ENCODE results near the gene SELENON.

DNA sequence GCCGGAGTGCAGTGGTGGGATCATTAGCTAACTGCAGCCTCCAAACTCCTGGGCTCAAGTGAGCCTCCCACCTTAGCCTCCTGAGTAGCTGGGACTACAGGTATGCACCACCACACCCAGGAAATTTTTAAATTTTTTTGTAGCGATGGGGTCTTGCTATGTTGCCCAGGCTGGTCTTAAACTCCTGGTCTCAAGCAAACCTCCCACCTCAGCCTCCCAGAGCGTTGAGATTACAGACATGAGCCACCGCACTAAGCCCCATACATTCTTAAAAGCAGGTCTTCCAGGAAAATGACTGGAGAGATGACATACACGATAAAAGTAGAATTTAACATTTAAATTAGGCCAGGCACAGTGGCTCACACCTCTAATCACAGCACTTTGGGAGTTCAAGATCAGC is 33.2 kb downstream of the SELENON start:
- TF ChIP-seq, protein P1, sequence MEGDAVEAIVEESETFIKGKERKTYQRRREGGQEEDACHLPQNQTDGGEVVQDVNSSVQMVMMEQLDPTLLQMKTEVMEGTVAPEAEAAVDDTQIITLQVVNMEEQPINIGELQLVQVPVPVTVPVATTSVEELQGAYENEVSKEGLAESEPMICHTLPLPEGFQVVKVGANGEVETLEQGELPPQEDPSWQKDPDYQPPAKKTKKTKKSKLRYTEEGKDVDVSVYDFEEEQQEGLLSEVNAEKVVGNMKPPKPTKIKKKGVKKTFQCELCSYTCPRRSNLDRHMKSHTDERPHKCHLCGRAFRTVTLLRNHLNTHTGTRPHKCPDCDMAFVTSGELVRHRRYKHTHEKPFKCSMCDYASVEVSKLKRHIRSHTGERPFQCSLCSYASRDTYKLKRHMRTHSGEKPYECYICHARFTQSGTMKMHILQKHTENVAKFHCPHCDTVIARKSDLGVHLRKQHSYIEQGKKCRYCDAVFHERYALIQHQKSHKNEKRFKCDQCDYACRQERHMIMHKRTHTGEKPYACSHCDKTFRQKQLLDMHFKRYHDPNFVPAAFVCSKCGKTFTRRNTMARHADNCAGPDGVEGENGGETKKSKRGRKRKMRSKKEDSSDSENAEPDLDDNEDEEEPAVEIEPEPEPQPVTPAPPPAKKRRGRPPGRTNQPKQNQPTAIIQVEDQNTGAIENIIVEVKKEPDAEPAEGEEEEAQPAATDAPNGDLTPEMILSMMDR (IDR thresholded peaks at IDR 0.05 in 4 of 5, conservative IDR thresholded peaks at IDR 0.05 in 1 of 5), result no peak
- no peak for TF ChIP-seq POLR2A (IDR thresholded peaks at IDR 0.05)

Measured in gastrocnemius medialis (tissue), 4 donors.